Activated CD8-positive, alpha-beta memory T cell treated with anti-CD3 and anti-CD28 coated beads for 36 hours (primary cell): Measurements from ENCODE around the gene RGS10. TPM values are rescaled to one million over a fixed set of nuclear protein-coding genes. Genes with fewer than 3 reads are reported as not detected.
"Not testable (repeated sequence)": the region's sequence is repeated elsewhere in the genome, so short reads cannot be mapped to it uniquely, and the experiment has no call there.

Experiments
- CTCF ChIA-PET: fragments of 350-600 bp; sonication (Branson Sonifier 250); formaldehyde crosslinking; loops from one replicate; lab custom pipeline; 2021; ENCODE audit warnings: antibody characterized with exemption; lab: Charles Lee
- POLR2A ChIA-PET: fragments of 350-600 bp; sonication (Branson Sonifier 250); formaldehyde crosslinking; loops from one replicate; lab custom pipeline; 2021; ENCODE audit warnings: antibody characterized with exemption; lab: Charles Lee
- total RNA-seq, 2 experiments: library from RNA; stranded (reverse); gene quantifications; one replicate each; pipeline ENCODE4 v1.2.3, GENCODE V29; 2021

The RGS10 gene
- 100 to 1,000 TPM; 150 to 152 TPM for total RNA-seq

DNA sequence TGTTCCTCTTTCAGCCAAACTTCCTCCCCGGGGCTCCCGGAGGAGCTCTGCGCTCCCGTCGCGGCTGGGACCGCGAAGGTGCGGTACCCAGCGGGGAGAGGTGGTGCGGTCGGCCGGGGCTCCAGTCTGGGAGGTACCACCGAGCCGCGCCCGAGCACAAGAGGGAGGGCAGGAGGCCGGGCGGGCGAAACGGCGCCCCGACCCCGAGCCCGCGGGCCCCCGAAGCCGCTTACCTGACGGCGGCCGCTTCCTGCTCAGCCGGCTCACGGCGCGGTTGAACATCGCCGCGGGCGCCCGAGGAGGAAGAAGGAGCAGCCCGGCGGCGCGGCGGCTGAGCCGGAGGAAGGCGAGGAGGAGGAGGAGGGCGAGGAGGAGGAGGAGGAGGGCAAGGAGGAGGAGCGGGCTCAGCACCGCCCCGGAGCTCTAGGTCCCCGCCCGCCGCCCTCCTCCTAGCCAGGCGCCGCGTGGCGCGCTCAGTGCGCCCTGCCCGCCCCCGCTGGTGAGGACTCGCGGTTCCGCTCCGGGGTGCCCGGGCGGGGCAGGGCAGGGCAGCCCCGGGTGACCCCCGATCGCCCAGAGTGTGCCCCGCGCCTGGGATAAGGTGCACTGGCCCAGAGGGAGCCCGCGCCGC, at the start of gene RGS10:
Gene RGS10 (minus strand): TSS at position 363 of the 631 bp plus-strand sequence. CDS start 81 bp downstream, at position 282.
- CTCF ChIA-PET: interaction anchor here (0.6 to 2.0 kb wide), 13 partner anchors 8 to 405 kb away, joined by 3 to 7 read pairs (median 3); partner anchors contain the start of gene SFXN4
- POLR2A ChIA-PET: interaction anchor here (0.5 to 2.5 kb wide), 8 partner anchors 12 to 336 kb away, joined by 3 to 18 read pairs (median 4); no protein-coding TSS in a partner anchor

- CTCF ChIA-PET: no interaction called here
- POLR2A ChIA-PET: no interaction called here
These were observed 45.6 kb upstream of the RGS10 start for GRCh38 chr10:119588071-119588470.

- ChIA-PET CTCF (no interaction called here), POLR2A (interaction anchor here (0.7 kb wide), 1 partner anchor 237 kb away, joined by 10 read pairs; no protein-coding TSS in a partner anchor)
These were observed 35.8 kb upstream of the RGS10 start for GRCh38 chr10:119578355-119578754.

- CTCF ChIA-PET: interaction anchor here (1.0 kb wide), 1 partner anchor 32 kb away, joined by 3 read pairs; no protein-coding TSS in a partner anchor
- POLR2A ChIA-PET: no interaction called here
These were observed 33.5 kb upstream of the RGS10 start for GRCh38 chr10:119575991-119576390.

DNA sequence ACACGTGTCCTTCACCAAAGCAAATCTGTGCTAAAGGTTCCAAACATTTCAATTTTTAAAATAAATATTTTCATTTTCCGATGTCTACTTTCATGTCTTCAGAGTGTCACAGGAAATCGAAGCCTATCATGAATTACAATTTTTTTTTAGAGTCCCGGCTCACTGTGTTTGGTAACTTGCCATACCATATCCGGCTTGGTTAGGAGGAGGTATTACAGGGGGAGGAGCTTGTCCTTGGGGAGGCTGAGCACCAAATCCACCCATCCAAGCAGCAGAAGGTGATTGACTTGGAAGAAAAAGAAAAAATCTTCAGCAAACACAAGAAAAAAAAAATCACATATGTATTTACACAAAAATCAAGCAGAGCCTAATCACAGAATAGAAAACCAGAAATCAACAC, 33.0 kb upstream of the RGS10 start:
- ChIA-PET CTCF (interaction anchor here (1.0 kb wide), 1 partner anchor 31 kb away, joined by 3 read pairs; no protein-coding TSS in a partner anchor), POLR2A (no interaction called here)

DNA sequence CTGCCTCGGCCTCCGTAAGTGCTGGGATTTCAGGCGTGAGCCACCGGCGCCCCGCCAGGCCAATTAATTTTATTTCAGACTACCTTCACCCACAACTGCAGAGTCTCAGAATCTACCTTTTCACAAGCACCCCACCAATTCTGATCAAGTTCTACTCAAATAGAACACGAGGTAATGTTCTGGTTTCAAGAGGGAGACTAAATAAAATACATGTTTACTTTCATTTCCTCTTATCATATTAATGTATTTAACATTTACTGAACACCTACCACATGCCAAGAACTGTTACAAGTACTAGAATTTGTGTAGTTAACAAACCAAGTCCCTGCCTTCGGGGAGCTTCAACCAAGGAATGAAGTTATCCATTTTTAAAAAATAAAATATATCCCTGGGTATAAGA, 25.5 kb upstream of the RGS10 start:
- CTCF ChIA-PET: interaction anchor here (0.7 kb wide), 1 partner anchor 43 kb away, joined by 4 read pairs; no protein-coding TSS in a partner anchor

GRCh38 chr10:119562097-119562496, 19.6 kb upstream of the RGS10 start:
- ChIA-PET POLR2A (no interaction called here), CTCF (interaction anchor here (0.6 kb wide), 1 partner anchor 12 kb away, joined by 3 read pairs; no protein-coding TSS in a partner anchor)

More for the DNA sequence above, 25.5 kb upstream of the RGS10 start:
- POLR2A ChIA-PET: no interaction called here

GRCh38 chr10:119559511-119559910, 17.0 kb upstream of the RGS10 start:
- CTCF ChIA-PET, POLR2A ChIA-PET: not testable (repeated sequence)

DNA sequence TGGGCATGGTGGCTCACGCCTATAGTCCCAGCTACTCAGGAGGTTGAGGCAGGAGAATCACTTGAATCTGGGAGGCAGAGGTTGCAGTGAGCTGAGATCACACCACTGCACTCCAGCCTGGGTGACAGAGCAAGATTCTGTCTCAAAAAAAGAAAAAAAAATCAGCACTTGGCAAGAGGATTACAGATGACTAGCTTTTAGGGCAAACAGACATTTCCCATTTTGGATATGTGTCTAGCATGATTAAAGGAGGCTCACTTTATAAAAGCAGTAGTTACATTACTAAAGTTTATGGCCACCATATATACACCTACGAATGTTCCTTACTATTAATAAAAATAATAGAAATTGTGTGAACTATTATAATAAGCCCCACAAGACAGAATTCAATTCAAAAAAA, 13.6 kb upstream of the RGS10 start:
- POLR2A ChIA-PET: not testable (repeated sequence)
- CTCF ChIA-PET: interaction anchor here (1.5 kb wide), 1 partner anchor 13 kb away, joined by 6 read pairs; the partner anchor contains the start of gene RGS10

- ChIA-PET CTCF (interaction anchor here (0.7 kb wide), 1 partner anchor 356 kb away, joined by 3 read pairs; no protein-coding TSS in a partner anchor), POLR2A (no interaction called here)
These were observed 12.8 kb upstream of the RGS10 start for GRCh38 chr10:119555178-119555784.

GRCh38 chr10:119550827-119551226, 8.3 kb upstream of the RGS10 start:
- POLR2A ChIA-PET: no interaction called here

DNA sequence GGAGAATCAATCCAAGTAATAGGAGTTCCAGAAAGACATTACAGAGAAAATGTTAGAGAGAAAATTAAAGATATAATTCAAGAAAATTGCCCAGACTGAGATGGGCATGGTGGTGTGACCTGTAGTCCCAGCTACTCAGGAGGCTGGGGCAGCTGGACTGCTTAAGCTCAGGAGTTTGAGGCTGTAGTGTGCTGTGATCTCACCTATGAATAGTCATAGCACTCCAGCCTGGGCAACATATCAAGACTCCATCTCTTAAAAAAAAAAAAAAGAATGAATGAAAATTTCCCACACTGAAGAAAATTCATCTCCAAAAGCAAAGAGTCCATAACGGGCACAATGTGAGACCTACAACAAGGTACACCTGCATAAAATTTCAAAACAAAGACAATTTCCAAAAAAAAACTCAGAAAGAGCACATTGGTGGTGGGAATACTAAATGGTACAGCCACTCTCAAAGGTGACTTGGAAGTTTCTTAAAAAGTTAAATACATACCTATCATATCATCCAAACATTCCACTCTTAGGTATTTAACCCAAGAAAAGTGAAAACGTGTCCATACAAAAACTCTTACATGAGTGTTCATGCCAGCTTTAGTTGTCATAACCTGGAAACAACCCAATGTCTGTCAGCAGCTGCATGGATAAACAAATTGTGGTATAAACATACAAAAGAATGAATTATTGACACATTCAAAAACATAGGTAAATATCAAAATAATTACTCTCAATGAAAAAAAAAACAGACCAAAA, 6.9 kb upstream of the RGS10 start:
- ChIA-PET CTCF (interaction anchor here (0.7 kb wide), 1 partner anchor 13 kb away, joined by 3 read pairs; no protein-coding TSS in a partner anchor), POLR2A (no interaction called here)

More at GRCh38 chr10:119550827-119551226, 8.3 kb upstream of the RGS10 start:
- CTCF ChIA-PET: no interaction called here

- ChIA-PET POLR2A (no interaction called here), CTCF (no interaction called here)
These were observed 3.5 kb upstream of the RGS10 start for GRCh38 chr10:119546009-119546408.

- ChIA-PET CTCF (interaction anchor here (0.6 kb wide), 1 partner anchor 127 kb away, joined by 3 read pairs; no protein-coding TSS in a partner anchor), POLR2A (no interaction called here)
These were observed 2.8 kb upstream of the RGS10 start for GRCh38 chr10:119545310-119545709.

DNA sequence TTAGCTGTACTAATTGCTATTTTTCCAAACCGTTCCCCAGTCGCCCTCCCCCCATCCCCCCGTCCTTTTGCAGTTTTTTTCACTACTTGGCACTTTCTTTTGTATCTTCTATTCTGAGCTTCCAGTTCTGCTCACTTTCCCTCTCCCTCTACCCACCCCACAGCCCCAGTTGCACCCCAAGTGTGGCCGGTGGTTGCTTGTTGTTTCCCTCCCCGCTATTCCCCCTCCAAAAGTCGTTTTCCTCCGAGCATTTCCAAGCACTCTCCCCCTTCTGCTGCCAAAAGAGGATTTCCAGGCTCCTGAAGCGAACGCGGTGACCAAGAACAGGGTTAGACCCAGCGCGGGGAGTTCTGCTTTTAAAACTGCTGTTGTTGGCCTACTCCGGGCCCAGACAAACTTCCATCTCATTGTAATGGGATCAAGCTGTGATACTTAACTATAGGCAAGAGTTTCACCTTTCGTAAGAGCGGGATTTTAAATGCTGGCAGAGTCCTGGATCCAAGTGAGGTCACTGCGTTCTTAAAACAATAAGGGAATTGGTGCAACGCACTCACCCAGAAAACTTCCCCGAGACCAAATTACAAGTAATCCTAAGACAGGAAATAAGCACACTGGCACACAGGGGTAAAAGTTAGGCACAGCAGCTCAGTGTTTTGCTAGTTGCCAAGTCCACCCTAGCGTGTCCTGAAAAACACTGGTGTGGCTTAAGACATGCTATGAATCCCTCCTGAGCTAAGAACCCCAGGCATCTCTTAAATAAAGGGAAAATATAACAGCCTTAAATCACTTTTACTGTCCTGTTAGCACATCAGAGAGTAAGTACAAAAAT, 1.5 kb upstream of the RGS10 start:
- ChIA-PET CTCF (interaction anchor here (0.8 to 2.0 kb wide), 10 partner anchors 10 to 338 kb away, joined by 3 to 7 read pairs (median 4); no protein-coding TSS in a partner anchor), POLR2A (interaction anchor here (0.6 to 2.5 kb wide), 4 partner anchors 27 to 344 kb away, joined by 4 to 18 read pairs (median 5); no protein-coding TSS in a partner anchor)

GRCh38 chr10:119542988-119543813, 682 bp upstream of the RGS10 start:
- ChIA-PET POLR2A (interaction anchor here (0.6 to 2.5 kb wide), 7 partner anchors 26 to 364 kb away, joined by 3 to 18 read pairs (median 4); no protein-coding TSS in a partner anchor), CTCF (interaction anchor here (0.6 to 2.0 kb wide), 16 partner anchors 9 to 405 kb away, joined by 3 to 7 read pairs (median 3); partner anchors contain the start of gene SFXN4)
